Endothelial cell of umbilical vein (primary cell): Measurements from ENCODE around the gene NT5M. TPM values are rescaled to one million over a fixed set of nuclear protein-coding genes. Genes with fewer than 3 reads are reported as not detected.
A peak's percentile ranks its signal among the peaks of the same experiment; 100 is the strongest.

Experiments used
- BruUV-seq: library from RNA; stranded (reverse); fragments of 400-500 nt; replicated peaks from 2 replicates; lab custom pipeline; 2021; lab: Mats Ljungman, UMichigan
- CTCF ChIA-PET: fragments of 300-600, 350-600 bp; sonication (Branson Sonifier 250); formaldehyde crosslinking; loops from one replicate; lab custom pipeline; 2021; ENCODE audit warnings: antibody characterized with exemption, inconsistent platforms; lab: Charles Lee
- POLR2A ChIA-PET: fragments of 300-600, 350-600 bp; sonication (Branson Sonifier 250); formaldehyde crosslinking; loops from one replicate; lab custom pipeline; 2021; ENCODE audit warnings: antibody characterized with exemption, inconsistent platforms; lab: Charles Lee
- DNase-seq: peaks from one replicate; pipeline ENCODE4 v3.0.0-alpha.2; 2011; ENCODE audit warnings: low read depth, low spot score
- FAIRE-seq: peaks from 2 replicates; lab custom pipeline; 2011; peaks lifted over from hg19 to GRCh38; lab: Jason Lieb, UNC
- H2AFZ ChIP-seq: 2 replicates; pipeline ENCODE4 v1.6.0; 2012; ENCODE audit warnings: low read depth, low read length, control low read depth, inconsistent platforms
- H3K27ac ChIP-seq: 2 replicates; pipeline ENCODE4 v1.5.1; 2011; ENCODE audit warnings: low read depth, mild to moderate bottlenecking, control low read depth, low read length, moderate library complexity; ENCODE audit not compliant: insufficient read depth
- H3K27me3 ChIP-seq, 2 experiments: 2 replicates each; pipeline versions ENCODE4 v1.6.0 to v1.6.1; 2011; ENCODE audit warnings: low read length in 2 of 2, mixed read lengths in 1 of 2; ENCODE audit not compliant: control insufficient read depth in 2 of 2, insufficient read depth in 2 of 2
- H3K36me3 ChIP-seq, 2 experiments: 2 replicates in 1 of 2; 3 replicates in 1 of 2; pipeline ENCODE4 v1.5.1; 2011; ENCODE audit warnings: low read length in 2 of 2, mild to moderate bottlenecking in 1 of 2, moderate library complexity in 1 of 2; ENCODE audit not compliant: control insufficient read depth in 2 of 2, insufficient read depth in 2 of 2; ENCODE audit errors: extremely low read depth in 1 of 2
- H3K4me1 ChIP-seq: 3 replicates; pipeline ENCODE4 v1.5.1; 2011; ENCODE audit warnings: mild to moderate bottlenecking, low read length; ENCODE audit not compliant: control insufficient read depth, insufficient read depth; ENCODE audit errors: extremely low read depth
- H3K4me2 ChIP-seq: 2 replicates; pipeline ENCODE4 v1.6.1; 2011; ENCODE audit warnings: low read length, control low read depth, mixed read lengths; ENCODE audit not compliant: insufficient read depth
- H3K4me3 ChIP-seq, 3 experiments: fragments of 200-600 bp in 1 of 3; sonication (generic), shearing (Covaris generic) in 1 of 3; replicated peaks in 1 of 3; 2 replicates each; pipeline ENCODE4 v1.5.1; 2011 to 2016; ENCODE audit warnings: control low read depth in 3 of 3, low read length in 3 of 3, mild to moderate bottlenecking in 2 of 3, inconsistent platforms in 1 of 3, low read depth in 1 of 3, moderate library complexity in 1 of 3; ENCODE audit not compliant: insufficient read depth in 1 of 3
- H3K79me2 ChIP-seq: 2 replicates; pipeline ENCODE4 v1.6.0; 2012; ENCODE audit warnings: low read length, inconsistent platforms; ENCODE audit not compliant: control insufficient read depth, insufficient read depth
- H3K9ac ChIP-seq: replicated peaks from 2 replicates; pipeline ENCODE3; 2011; ENCODE audit warnings: low read length, control low read depth; ENCODE audit not compliant: insufficient read depth; ENCODE audit errors: extremely low read depth
- H3K9me1 ChIP-seq: replicated peaks from 3 replicates; pipeline ENCODE4 v1.6.0; 2011; ENCODE audit warnings: mild to moderate bottlenecking, low read length; ENCODE audit not compliant: control insufficient read depth, insufficient read depth; ENCODE audit errors: extremely low read depth
- H3K9me3 ChIP-seq: replicated peaks from 2 replicates; pipeline ENCODE4 v1.5.1; 2012; ENCODE audit warnings: low read length, inconsistent platforms; ENCODE audit not compliant: control insufficient read depth, insufficient read depth
- H4K20me1 ChIP-seq: replicated peaks from 2 replicates; pipeline ENCODE3; 2011; ENCODE audit warnings: mild to moderate bottlenecking, low read length; ENCODE audit not compliant: control insufficient read depth, insufficient read depth; ENCODE audit errors: extremely low read depth
- EZH2 ChIP-seq: IDR thresholded peaks from 2 replicates; pipeline ENCODE4 v1.6.1; 2012; ENCODE audit warnings: borderline replicate concordance, low read depth, mild to moderate bottlenecking, moderate library complexity, low read length, inconsistent platforms; ENCODE audit not compliant: severe bottlenecking
- FOS ChIP-seq: IDR thresholded peaks from 2 replicates; pipeline ENCODE4 v1.6.1; 2011; ENCODE audit warnings: mild to moderate bottlenecking, low read length, moderate library complexity, borderline replicate concordance; ENCODE audit not compliant: insufficient read depth
- GATA2 ChIP-seq: IDR thresholded peaks from 2 replicates; pipeline ENCODE4 v1.7.0; 2011; ENCODE audit warnings: low read depth, mild to moderate bottlenecking, moderate library complexity, mixed read lengths, low read length; ENCODE audit not compliant: insufficient read length, insufficient read depth
- JUN ChIP-seq: IDR thresholded peaks from 2 replicates; pipeline ENCODE4 v1.6.1; 2011; ENCODE audit warnings: borderline replicate concordance, low read depth; ENCODE audit not compliant: insufficient read length, insufficient read depth
- MAX ChIP-seq: IDR thresholded peaks from 2 replicates; pipeline ENCODE4 v1.6.1; 2011; ENCODE audit not compliant: insufficient read depth, insufficient read length
- MYC ChIP-seq: IDR thresholded peaks from one replicate; pipeline ENCODE4 v1.6.1; 2011; ENCODE audit warnings: mild to moderate bottlenecking, low read depth, low read length
- POLR2A ChIP-seq: IDR thresholded peaks from 2 replicates; pipeline ENCODE4 v1.6.1; 2012; ENCODE audit warnings: low read depth, mild to moderate bottlenecking, control low read depth, low read length
- POLR2AphosphoS5 ChIP-seq: IDR thresholded peaks from 2 replicates; pipeline ENCODE4 v1.6.1; 2012; ENCODE audit warnings: low read depth, mild to moderate bottlenecking, control low read depth, low read length, moderate library complexity; ENCODE audit not compliant: insufficient read depth
- dilution Hi-C: fragments of 300-500 bp; cut with MboI; formaldehyde crosslinking; loops from one replicate; pipeline ENCODE4 v1.15.0; 2019; ENCODE audit warnings: low sequenced_read_pairs; ENCODE audit not compliant: extremely low pct_ligation_motif_present
- intact Hi-C: fragments of 100-400 bp; cut with micrococcal nuclease; formaldehyde crosslinking; loops from one replicate; pipeline ENCODE4 v1.10.0; 2022
- polyA plus RNA-seq, 4 experiments: library from polyadenylated mRNA; depleted of rRNA in 3 of 4; stranded (reverse) in 3 of 4; unstranded in 1 of 4; fragments of >200 nt; gene quantifications; 2 replicates each; pipeline versions ENCODE4 v1.2.1 to v1.2.3, GENCODE V29; 2011 to 2012; ENCODE audit warnings: missing spikeins in 1 of 4
- total RNA-seq: library from RNA; stranded (reverse); gene quantifications from 2 replicates; pipeline ENCODE4 v1.2.3, GENCODE V29; 2021
- TF ChIP-seq, protein P1 (sequence below), 2 donors: IDR thresholded peaks; 1 replicate in 1 of 2; 2 replicates in 1 of 2; pipeline ENCODE4 v1.5.1; 2011; ENCODE audit warnings: low read length in 2 of 2, mild to moderate bottlenecking in 2 of 2, moderate library complexity in 2 of 2, control low read depth in 1 of 2, inconsistent platforms in 1 of 2, low read depth in 1 of 2; ENCODE audit not compliant: insufficient read depth in 1 of 2; ENCODE audit errors: extremely low read depth in 1 of 2

NT5M gene
- total and polyA plus RNA-seq, 2 donors (not counting 3 experiments of a cell fraction or from before 2014, with no cell fraction given) = 0.91 to 3.0 TPM

DNA sequence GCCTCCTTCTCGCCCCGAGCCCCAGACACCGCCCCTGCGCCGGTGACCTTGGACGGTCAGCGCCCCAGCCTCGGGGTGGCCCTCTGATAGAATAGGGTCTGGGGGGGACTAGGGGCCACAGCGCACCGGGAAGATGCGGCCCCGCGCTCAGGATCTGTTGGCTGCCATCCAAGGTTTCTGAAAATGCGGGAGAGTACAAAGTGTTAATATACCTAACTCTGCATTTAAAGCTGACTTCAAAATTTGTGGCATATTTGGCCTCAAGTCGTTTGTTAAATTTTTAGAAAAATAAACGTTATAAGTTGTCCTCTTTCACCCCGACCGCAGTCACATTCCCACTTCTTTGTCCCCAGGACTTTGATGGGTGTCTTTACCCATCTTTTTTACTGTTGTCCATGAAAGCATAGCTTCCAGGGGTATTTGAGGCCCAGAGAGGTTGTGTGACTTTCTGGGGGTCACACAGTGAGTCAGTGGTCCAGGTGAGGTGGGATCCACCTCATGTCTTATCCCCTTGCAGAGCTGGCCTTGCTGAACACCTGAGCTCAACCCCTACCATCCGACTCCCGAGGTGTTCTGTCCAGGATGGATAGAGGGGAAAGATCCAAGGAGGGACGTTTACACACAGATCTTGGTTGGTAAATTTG is 796 bp downstream of the NT5M start:
- intact Hi-C loops = loop anchor here (10.0 kb wide), 1 partner anchor 449 kb away; no protein-coding TSS in a partner anchor
- TSS peak; percentile 52 for BruUV-seq
- Histone ChIP-seq H3K9ac (peak overlapping the region; percentile 9), H3K79me2 (no peaks in the 10 kb centered on the region), H3K4me2 (peak overlapping the region; percentile 97), H3K9me3 (no peaks in the 10 kb centered on the region), H3K36me3 (no peaks in the 10 kb centered on the region), H4K20me1 (no peaks in the 10 kb centered on the region), H2AFZ (peak overlapping the region; percentile 100), H3K4me1 (peaks cover 12% of the 10 kb centered on the region), H3K9me1 (no peaks in the 10 kb centered on the region), H3K27me3 (no peaks in the 10 kb centered on the region), H3K4me3 (peak overlapping the region; percentile 47 to 79 (median 52)), H3K27ac (no peak overlapping the region)
- CTCF ChIA-PET = no interaction called here
- TF ChIP-seq, protein P1, sequence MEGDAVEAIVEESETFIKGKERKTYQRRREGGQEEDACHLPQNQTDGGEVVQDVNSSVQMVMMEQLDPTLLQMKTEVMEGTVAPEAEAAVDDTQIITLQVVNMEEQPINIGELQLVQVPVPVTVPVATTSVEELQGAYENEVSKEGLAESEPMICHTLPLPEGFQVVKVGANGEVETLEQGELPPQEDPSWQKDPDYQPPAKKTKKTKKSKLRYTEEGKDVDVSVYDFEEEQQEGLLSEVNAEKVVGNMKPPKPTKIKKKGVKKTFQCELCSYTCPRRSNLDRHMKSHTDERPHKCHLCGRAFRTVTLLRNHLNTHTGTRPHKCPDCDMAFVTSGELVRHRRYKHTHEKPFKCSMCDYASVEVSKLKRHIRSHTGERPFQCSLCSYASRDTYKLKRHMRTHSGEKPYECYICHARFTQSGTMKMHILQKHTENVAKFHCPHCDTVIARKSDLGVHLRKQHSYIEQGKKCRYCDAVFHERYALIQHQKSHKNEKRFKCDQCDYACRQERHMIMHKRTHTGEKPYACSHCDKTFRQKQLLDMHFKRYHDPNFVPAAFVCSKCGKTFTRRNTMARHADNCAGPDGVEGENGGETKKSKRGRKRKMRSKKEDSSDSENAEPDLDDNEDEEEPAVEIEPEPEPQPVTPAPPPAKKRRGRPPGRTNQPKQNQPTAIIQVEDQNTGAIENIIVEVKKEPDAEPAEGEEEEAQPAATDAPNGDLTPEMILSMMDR (IDR thresholded peaks at IDR 0.05; ENCODE audit: extremely low read depth in 1 of 2, insufficient read depth in 1 of 2, low read depth in 1 of 2, low read length in 2 of 2) = no peak
- no peak for TF ChIP-seq JUN
- no peak for TF ChIP-seq POLR2A
- TF ChIP-seq GATA2 = no peak
- TF ChIP-seq POLR2AphosphoS5 = no peak
- no peak for TF ChIP-seq MAX
- TF ChIP-seq EZH2 = no peak
- no peak for TF ChIP-seq FOS
- TF ChIP-seq MYC = no peak
- POLR2A ChIA-PET = no interaction called here
- dilution Hi-C loops = no loop called here
- FAIRE-seq (peak; percentile 58), DNase-seq (no peak)
